NCI-H1694 treated with DMSO at 0.1 percent for 48 hours (cell line): ENCODE data around the gene CLCN4.

Source experiments
- DNase-seq: peaks from one replicate; lab custom pipeline; 2025; lab: John Stamatoyannopoulos, UW

Gene CLCN4

DNA sequence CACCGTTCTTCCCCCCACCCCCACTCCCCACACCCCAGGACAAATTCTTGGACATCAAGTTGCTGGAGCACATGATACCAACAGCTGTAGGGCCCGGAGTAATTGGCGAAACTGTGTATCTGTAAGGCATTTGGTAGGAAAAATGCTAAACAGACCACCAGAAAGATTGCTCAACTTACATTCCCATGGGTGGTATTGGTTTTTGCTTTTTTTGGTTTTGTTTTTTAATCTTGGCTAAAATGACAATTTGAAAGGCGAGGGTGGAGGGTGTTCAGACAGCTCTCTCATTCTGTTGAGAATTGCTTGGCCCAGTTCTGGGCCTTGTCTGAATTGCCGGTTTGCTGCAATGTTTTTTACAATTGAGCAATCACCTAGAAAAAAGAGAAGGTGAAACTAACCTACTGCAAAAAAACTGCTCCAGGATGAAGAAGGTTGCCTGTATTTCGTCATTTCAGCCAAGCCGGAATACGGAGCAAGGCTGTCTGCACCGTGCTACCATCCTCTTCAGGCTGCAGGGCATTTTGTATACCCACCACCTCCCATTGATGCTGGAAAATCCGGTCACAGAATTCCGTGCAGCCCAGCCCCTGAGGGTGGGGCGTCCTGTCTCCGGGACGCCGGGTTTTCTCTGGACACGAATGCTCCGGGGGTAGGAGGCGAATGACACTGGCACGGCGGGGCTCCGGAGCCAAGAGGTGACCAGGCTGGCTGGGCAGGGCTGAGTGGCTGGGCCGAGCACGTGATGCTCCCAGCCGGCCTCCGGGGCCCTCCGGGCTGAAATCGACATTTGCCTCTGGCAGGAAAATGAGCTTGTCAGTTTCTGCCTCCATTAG is at the start of gene CLCN4:
CLCN4 (plus strand) TSS at position 777 of the 833 bp plus-strand sequence. CDS start 28,058 bp downstream, outside the sequence.
- DNase-seq, result no peak

GRCh38 chrX:10107483-10107882 is 49.3 kb upstream of the CLCN4 start:
- no peak for DNase-seq

GRCh38 chrX:10108288-10108687 is 48.5 kb upstream of the CLCN4 start:
- DNase-seq, result no peak

- no peak for DNase-seq
These were observed 47.1 kb upstream of the CLCN4 start for GRCh38 chrX:10109695-10110094.

DNA sequence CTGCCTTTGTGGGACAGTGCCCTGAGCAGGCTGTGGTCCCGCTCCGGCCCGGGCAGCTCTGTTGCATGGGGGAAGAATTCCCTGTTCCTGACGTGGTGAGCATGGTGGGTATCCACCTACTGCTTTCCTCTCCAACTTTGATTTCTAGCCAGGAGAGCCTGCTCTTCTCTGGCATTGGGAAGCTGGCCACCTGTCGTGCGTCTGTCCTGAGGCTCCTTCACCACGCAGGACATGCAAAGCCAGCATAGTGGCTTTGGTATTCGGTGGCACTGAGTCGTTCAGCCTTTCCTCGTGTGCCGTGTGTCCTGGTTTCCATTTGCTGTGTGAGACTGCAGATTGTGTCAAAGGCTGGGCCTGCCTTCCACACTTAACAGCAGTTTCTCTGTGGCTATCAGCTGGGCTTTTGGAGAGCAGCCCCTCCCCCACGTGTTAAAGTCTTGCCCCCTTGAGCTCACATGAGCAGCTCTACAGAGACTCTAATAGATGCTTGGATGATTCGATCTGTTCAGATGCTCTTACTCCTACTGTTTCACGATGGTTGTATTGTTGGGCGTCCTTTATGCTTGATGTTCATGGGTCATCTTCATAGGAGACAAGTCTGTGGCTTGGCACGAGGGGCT is 46.3 kb upstream of the CLCN4 start:
- no peak for DNase-seq

- DNase-seq, result no peak
These were observed 45.8 kb upstream of the CLCN4 start for GRCh38 chrX:10110984-10111363.

DNA sequence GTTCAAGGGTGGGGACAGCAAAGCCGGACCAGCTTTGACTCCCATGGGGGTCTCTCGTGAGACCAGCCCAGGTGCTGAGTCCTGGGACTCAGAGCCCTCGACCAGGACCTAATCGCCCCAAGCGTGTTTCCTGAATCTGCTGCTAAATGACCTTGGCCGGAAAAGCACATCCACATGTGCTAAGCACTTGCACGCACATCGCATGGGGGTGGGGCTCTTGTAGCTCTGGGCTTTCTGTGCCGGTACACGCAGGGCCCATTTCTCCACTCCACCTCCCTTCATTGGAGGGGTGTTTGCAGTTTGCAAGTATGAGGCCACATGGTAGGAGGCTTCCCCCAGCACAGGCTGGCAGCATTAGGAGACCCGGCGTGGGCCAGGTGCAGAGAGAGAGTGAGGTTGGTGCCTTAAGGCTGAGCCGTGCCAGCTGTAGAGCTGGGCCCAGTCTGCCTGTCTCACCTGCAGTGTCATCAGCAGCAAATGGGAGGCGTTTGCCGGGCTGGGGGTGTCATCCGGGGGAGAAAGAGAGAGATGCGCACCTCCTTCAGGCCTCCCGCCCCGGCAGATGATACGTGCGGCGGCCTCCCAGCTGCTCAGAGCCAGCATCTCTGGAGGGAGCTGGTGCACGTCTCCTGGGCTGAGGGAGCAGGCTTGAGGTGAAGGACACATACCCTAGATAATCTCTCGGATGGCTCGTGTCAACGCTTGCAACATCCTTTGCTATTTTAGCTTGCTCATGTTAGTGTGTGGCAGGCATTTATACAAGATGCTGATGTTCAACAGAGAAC is 45.2 kb upstream of the CLCN4 start:
- no peak for DNase-seq

GRCh38 chrX:10112510-10112909 is 44.3 kb upstream of the CLCN4 start:
- DNase-seq, result no peak

GRCh38 chrX:10115082-10115481 is 41.7 kb upstream of the CLCN4 start:
- no peak for DNase-seq

DNA sequence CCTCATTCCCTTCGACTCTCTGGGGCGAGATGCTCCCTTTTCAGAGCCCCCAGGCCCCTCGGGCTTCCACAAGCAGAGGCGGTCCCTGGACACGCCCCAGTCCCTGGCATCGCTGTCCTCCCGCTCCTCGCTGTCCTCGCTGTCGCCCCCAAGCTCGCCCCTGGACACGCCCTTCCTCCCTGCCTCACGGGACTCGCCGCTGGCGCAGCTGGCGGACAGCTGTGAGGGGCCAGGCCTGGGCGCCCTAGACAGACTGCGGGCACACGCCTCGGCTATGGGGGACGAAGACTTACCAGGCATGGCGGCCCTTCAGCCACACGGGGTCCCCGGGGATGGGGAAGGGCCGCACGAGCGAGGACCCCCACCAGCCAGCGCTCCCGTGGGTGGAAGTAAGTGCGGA is 39.5 kb upstream of the CLCN4 start:
- no peak for DNase-seq

GRCh38 chrX:10117864-10118377 is 38.9 kb upstream of the CLCN4 start:
- DNase-seq, result no peak

GRCh38 chrX:10118530-10118929 is 38.2 kb upstream of the CLCN4 start:
- no peak for DNase-seq

DNA sequence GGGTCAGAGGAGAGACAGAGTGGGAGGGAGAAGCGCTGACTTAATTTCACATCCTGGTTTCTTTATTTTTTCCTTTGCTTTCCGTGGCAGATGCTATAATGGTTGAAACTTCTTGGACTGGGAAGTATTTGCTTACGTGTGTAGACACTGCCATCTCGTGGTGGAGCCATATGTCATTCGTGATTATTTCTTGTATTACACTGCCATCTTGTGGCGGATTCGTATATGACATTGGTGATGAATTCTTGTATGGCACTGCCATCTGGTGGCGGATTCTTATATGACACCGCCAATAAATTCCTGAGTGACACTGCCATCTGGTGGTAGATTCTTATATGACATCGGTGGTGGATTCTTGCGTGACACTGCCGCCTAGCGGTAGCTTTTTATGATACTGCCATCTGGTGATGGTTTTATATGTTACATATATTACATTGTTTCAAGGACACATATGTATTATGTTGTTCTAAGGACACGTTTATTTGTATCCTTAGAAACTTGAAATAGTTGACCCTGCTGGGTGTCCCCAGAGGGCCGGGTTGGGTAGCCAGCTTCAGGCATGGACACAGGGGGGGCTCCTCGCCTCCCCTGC is 37.3 kb upstream of the CLCN4 start:
- peak; percentile 54 for DNase-seq

GRCh38 chrX:10120331-10120730 is 36.4 kb upstream of the CLCN4 start:
- no peak for DNase-seq

DNA sequence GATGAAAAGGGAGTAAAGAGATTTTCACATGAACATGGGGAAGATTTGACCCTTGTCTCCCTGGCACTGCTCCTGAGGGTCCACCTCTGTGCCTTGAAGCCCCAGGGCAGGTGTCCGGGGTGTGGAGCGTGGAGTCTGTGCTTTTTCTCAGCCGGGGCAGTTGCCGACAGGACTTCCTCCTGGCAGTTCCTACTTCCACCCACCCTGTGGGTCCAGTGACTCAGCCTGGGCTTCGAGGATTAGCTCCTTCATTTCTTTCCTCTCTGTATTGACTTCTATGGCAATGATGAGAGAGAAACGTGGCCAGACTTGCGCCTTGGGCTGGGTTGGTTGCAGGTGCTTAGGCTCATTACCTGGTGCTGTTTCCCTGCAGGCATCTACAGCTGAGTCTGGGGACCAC is 35.9 kb upstream of the CLCN4 start:
- DNase-seq, result no peak

- DNase-seq, result no peak
These were observed 35.0 kb upstream of the CLCN4 start for GRCh38 chrX:10121787-10122186.

DNA sequence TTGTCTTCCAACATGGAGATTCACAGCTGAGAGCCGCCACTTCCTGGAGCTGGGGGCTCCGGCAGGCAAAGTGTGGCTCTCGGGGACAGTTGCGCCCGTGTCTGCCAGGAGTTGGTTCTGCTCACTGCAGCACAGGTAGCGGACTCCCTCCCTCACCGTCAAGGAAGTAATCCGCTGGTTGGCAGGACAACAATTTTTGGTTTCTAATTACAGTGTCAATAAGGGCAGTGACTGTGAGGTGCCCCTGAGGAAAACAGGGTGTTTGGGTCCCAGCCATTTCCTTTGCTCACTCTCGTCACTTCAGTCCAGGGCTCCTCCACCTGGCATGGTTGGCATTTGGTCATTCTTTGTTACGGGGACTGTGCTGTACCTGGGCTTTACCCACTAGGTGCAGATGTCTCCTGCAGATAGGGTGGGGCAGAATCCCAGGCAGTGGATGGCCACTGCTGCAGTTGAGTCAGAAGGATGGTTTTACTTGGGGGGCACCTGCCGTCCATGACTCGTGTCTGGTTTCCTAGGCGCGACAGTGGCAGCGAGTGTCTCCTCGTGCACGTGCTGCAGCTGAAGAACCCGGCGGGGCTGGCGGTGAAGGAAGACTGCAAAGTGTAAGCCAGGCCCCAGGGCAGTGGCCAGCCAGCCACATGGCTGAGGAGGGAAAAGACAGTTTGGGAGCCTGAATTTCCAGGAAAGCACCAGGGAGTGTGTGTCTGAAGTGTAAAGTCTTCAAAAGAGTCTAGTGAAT is 32.1 kb upstream of the CLCN4 start:
- no peak for DNase-seq

GRCh38 chrX:10125248-10125615 is 31.5 kb upstream of the CLCN4 start:
- no peak for DNase-seq

DNA sequence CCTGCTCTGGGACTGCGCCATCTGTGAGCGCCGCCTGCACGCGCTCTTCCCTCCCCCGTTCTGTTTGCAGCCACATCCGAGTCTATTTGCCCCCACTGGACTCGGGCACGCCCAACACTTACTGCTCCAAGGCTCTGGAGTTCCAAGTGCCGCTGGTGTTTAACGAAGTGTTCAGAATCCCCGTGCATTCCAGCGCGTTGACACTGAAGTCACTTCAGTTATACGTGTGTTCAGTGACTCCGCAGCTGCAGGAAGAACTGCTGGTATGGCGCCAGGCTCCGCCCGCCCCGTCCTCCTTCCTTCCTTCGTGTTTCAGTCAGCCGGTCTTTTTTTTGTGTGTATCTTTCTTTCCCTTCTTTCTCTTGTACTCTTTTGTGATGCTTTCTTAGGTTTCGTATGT is 30.7 kb upstream of the CLCN4 start:
- no peak for DNase-seq

DNA sequence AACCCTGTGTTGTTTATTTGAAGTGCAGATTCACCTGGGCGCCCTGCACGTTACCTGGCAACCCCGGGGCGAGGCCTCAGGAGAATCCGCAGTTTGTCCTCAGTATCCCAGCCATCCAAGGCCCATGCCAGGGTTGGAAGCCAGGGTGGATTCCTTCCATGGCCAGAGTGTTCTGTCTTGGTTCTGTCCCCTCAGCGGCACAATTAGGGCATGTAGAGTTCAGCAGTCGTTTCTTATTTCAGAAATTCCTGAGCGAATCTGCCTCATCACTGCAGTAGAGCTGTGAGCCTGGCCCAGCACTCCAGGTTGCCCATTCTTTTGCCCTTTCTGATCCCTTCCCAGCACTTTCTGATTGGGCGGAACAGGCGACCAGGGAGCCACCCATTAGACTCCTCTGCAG is 29.9 kb upstream of the CLCN4 start:
- DNase-seq, result no peak

DNA sequence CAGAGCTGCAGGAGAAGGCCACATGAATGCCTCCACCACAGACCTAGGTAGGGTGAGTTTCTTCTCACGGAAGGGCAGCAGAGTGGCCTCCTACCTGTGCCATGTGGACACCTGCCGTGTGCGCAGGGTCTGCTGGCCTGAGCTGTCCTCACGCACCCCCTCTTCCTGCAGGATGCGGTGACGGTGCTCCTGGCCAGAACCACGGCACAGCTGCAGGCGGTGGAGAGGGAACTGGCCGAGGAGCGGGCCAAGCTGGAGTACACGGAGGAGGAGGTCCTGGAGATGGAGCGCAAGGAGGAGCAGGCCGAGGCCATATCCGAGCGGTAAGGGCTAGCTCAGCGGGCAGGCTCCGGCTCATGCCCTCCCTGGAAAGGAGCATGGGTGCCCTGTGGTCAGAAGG is 28.4 kb upstream of the CLCN4 start:
- no peak for DNase-seq

DNA sequence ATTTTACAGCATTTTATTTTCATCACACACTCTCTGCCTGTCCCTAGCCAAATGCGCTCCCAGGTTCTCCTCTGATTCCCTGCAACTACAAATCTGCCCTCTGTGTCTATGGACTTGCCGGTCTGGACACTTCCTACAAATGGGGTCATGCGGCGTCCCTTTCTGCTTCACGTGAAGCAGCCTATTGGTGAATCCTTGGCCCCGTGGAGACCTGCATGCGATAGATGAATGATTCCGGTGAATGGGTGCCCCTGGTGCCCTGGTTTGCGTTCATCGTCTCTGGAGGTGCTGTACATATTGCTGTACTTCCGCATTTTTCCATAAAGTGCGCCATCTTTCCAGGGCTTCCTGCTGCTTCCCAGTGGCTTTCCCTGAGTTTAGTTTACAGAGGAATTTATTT is 27.5 kb upstream of the CLCN4 start:
- DNase-seq, result no peak
